Measurements from ENCODE around the gene SOX15. TPM values are rescaled to one million over a fixed set of nuclear protein-coding genes. Genes with fewer than 3 reads are reported as not detected.

SOX15 gene
- total and polyA plus RNA-seq, 2 of the 4 experiments (the other 2 are of a cell fraction), result 0.18 to 0.62 TPM

DNA sequence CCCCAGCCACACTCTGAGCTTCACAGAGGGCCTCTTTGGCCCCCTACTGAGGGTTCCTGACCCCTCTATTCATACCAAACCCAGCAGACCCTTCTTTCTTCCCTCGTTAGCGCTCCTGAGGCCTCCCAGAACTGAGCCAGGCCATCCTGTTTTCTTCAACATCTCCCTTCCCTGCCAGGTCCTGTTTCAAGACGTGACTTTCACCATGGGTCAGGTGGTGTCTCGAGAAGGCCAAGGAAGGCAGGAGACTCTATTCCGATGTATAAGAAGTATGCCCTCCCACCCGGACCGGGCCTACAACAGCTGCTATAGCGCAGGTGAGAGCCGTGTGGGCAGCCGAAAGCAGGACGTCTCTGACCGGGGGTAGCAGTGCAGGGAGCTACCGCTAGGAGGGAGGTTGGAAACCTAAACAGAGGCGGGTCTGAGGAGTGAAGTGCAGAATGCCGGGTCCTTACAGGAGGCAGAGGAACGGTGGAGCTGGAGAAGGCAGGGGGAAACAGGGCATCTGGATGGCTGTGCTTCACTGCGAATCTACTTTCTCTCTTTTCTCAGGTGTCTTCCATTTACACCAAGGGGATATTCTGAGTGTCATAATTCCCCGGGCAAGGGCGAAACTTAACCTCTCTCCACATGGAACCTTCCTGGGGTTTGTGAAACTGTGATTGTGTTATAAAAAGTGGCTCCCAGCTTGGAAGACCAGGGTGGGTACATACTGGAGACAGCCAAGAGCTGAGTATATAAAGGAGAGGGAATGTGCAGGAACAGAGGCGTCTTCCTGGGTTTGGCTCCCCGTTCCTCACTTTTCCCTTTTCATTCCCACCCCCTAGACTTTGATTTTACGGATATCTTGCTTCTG is 29.5 kb downstream of the SOX15 start:
- no peak overlapping the region for H3K56ac ChIP-seq (ENCODE audit: extremely low read depth, insufficient read depth, low read length)
- H2AK9ac ChIP-seq (replicated peaks; ENCODE audit: low read depth, low read length, poor library complexity), result peak overlapping the region; percentile 30
- in situ Hi-C loops (cut with MboI; ENCODE audit: low sequenced_read_pairs), result no loop called here
- ATAC-seq (ENCODE audit: low read depth) (peak; percentile 45), DNase-seq (peak; percentile 49)
- peak overlapping the region; percentile 18; the same call in 1 of the 2 replicates for H4K5ac ChIP-seq (ENCODE audit: low read depth, low read length)
- peak overlapping the region; percentile 66 for H3K4me2 ChIP-seq (ENCODE audit: low read depth, low read length)
- peaks cover 18 to 26% of the 10 kb centered on the region in 2 experiments for H3K79me1 ChIP-seq (ENCODE audit: low read depth in 1 of 2, low read length in 2 of 2)
- H3K4me3 ChIP-seq (ENCODE audit: insufficient read depth, low read depth, low read length), result no peak overlapping the region
- no TSS peak for BruUV-seq (replicated peaks)
- no peak for TF ChIP-seq SMC3 (IDR thresholded peaks at IDR 0.05; ENCODE audit: low read depth, low read length)
- no peak for TF ChIP-seq FOS (IDR thresholded peaks at IDR 0.05; ENCODE audit: low read depth, low read length)
- TF ChIP-seq, protein P1, sequence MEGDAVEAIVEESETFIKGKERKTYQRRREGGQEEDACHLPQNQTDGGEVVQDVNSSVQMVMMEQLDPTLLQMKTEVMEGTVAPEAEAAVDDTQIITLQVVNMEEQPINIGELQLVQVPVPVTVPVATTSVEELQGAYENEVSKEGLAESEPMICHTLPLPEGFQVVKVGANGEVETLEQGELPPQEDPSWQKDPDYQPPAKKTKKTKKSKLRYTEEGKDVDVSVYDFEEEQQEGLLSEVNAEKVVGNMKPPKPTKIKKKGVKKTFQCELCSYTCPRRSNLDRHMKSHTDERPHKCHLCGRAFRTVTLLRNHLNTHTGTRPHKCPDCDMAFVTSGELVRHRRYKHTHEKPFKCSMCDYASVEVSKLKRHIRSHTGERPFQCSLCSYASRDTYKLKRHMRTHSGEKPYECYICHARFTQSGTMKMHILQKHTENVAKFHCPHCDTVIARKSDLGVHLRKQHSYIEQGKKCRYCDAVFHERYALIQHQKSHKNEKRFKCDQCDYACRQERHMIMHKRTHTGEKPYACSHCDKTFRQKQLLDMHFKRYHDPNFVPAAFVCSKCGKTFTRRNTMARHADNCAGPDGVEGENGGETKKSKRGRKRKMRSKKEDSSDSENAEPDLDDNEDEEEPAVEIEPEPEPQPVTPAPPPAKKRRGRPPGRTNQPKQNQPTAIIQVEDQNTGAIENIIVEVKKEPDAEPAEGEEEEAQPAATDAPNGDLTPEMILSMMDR (conservative IDR thresholded peaks at IDR 0.05; ENCODE audit: low read depth, low read length), result peak; percentile 55
- TF ChIP-seq RFX5 (IDR thresholded peaks at IDR 0.05; ENCODE audit: low read depth, low read length), result no peak
- TF ChIP-seq BHLHE40 (IDR thresholded peaks at IDR 0.05; ENCODE audit: low read depth, low read length), result no peak
- TF ChIP-seq RCOR1 (IDR thresholded peaks at IDR 0.05; ENCODE audit: insufficient replicate concordance, low read length), result no peak
- peak; percentile 36; the same call in 1 of the 2 replicates for TF ChIP-seq RAD21 (IDR thresholded peaks at IDR 0.05; ENCODE audit: low read length)
- TF ChIP-seq, protein P2, sequence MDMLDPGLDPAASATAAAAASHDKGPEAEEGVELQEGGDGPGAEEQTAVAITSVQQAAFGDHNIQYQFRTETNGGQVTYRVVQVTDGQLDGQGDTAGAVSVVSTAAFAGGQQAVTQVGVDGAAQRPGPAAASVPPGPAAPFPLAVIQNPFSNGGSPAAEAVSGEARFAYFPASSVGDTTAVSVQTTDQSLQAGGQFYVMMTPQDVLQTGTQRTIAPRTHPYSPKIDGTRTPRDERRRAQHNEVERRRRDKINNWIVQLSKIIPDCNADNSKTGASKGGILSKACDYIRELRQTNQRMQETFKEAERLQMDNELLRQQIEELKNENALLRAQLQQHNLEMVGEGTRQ (IDR thresholded peaks at IDR 0.05; ENCODE audit: low read depth, low read length), result no peak
- TF ChIP-seq POLR2A (IDR thresholded peaks at IDR 0.05; ENCODE audit: low read depth, low read length), result no peak
- TF ChIP-seq MAFK (IDR thresholded peaks at IDR 0.05; ENCODE audit: low read depth, low read length), result no peak
- TF ChIP-seq, protein P3, sequence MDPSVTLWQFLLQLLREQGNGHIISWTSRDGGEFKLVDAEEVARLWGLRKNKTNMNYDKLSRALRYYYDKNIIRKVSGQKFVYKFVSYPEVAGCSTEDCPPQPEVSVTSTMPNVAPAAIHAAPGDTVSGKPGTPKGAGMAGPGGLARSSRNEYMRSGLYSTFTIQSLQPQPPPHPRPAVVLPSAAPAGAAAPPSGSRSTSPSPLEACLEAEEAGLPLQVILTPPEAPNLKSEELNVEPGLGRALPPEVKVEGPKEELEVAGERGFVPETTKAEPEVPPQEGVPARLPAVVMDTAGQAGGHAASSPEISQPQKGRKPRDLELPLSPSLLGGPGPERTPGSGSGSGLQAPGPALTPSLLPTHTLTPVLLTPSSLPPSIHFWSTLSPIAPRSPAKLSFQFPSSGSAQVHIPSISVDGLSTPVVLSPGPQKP (IDR thresholded peaks at IDR 0.05; ENCODE audit: borderline replicate concordance, low read depth, low read length), result no peak
- no peaks in the 10 kb centered on the region for H3K9me1 ChIP-seq (ENCODE audit: insufficient read depth, low read length)
- intact Hi-C loops (cut with micrococcal nuclease), result loop anchor here (1.0 to 10.0 kb wide), 8 partner anchors 46 to 516 kb away; partner anchors contain the start of genes KCTD11, NEURL4, POLR2A and SLC16A11
- H3K4ac ChIP-seq (ENCODE audit: low read depth, low read length), result peak overlapping the region; percentile 31; the same call in 1 of the 2 replicates
- 18% methylated on average over 5 of the region's 22 CpGs; no CpG with 5 or more reads in 1 of the 2 experiments for WGBS, 2 experiments (ENCODE audit: extremely low coverage in 2 of 2, insufficient read length in 1 of 2)
- H4K91ac ChIP-seq (ENCODE audit: insufficient read depth, low read depth, low read length), result no peak overlapping the region; the same call in 1 of the 2 replicates
- dilution Hi-C loops (cut with HindIII; ENCODE audit: low sequenced_read_pairs, unreplicated experiment), result no loop called here
- H2BK15ac ChIP-seq (ENCODE audit: low read depth, low read length), result no peak overlapping the region
- ChIA-PET CTCF (interaction anchor here (0.7 to 2.8 kb wide), 20 partner anchors 9 to 205 kb away, joined by 3 to 24 read pairs (median 4); partner anchors contain the start of genes MPDU1 and TMEM95), POLR2A (ENCODE audit: unreplicated experiment) (interaction anchor here (0.9 to 1.1 kb wide), 2 partner anchors 24 to 82 kb away, joined by 3 to 4 read pairs; no protein-coding TSS in a partner anchor)
- H2AK5ac ChIP-seq (ENCODE audit: low read depth, low read length), result peak overlapping the region; percentile 45
- peaks cover 9% of the 10 kb centered on the region for H3K4me1 ChIP-seq (ENCODE audit: control insufficient read depth, insufficient read depth, low read length)
- H3K23ac ChIP-seq (ENCODE audit: low read depth, low read length), result 0 out of 2 replicates have a peak overlapping the region, but pooled peaks have one; percentile 39
- H3K18ac ChIP-seq (ENCODE audit: low read depth, low read length), result no peak overlapping the region
- no peaks in the 10 kb centered on the region for H4K20me1 ChIP-seq (ENCODE audit: insufficient read depth, low read length)
- H3K36me3 ChIP-seq (ENCODE audit: control insufficient read depth, insufficient read depth, low read length), result peaks cover 18% of the 10 kb centered on the region
- no peak overlapping the region for H2BK120ac ChIP-seq (ENCODE audit: low read depth, low read length)
- no peaks in the 10 kb centered on the region for H3K27me3 ChIP-seq (ENCODE audit: control insufficient read depth, insufficient read depth, low read length)
- peak overlapping the region; percentile 35; the same call in 1 of the 2 replicates for H3K9ac ChIP-seq (ENCODE audit: low read depth, low read length)
- H3K27ac ChIP-seq (ENCODE audit: insufficient read depth, low read length), result 0 out of 2 replicates have a peak overlapping the region, but pooled peaks have one; percentile 19
- H2AFZ ChIP-seq (replicated peaks; ENCODE audit: low read length, poor library complexity), result peak overlapping the region; percentile 99
- H2BK20ac ChIP-seq (ENCODE audit: low read depth, low read length), result no peak overlapping the region
- H4K8ac ChIP-seq (ENCODE audit: low read depth in 2 of 2, low read length in 2 of 2), result peak overlapping the region; percentile 31 to 91
- no peak overlapping the region for H2BK5ac ChIP-seq (ENCODE audit: low read depth, low read length, poor library complexity, severe bottlenecking)
- 0 out of 2 replicates have a peak overlapping the region, but pooled peaks have one; percentile 31 for H3K14ac ChIP-seq (replicated peaks; ENCODE audit: low read depth, low read length)
- H3K9me3 ChIP-seq (ENCODE audit: control insufficient read depth, insufficient read depth, low read length), result no peaks in the 10 kb centered on the region
